GM18909 (cell line): ENCODE results near the gene ABCC10.
"Not testable (repeated sequence)": the region's sequence is repeated elsewhere in the genome, so short reads cannot be mapped to it uniquely, and the experiment has no call there.

Experiments used
- ATAC-seq: cut with Tn5 transposase; IDR thresholded peaks from one replicate; pipeline ENCODE4 v1.9.1; 2021; ENCODE audit warnings: mild to moderate bottlenecking; ENCODE audit not compliant: unreplicated experiment, poor library complexity

Gene ABCC10

GRCh38 chr6:43467265-43467664, 39.9 kb downstream of the ABCC10 start:
- ATAC-seq: not testable (repeated sequence)

- ATAC-seq: no peak
Observed at GRCh38 chr6:43467752-43468151, 40.4 kb downstream of the ABCC10 start.

GRCh38 chr6:43468240-43468639, 40.9 kb downstream of the ABCC10 start:
- ATAC-seq: no peak

GRCh38 chr6:43468748-43469681, 41.7 kb downstream of the ABCC10 start:
- no peak for ATAC-seq

- no peak for ATAC-seq
Observed at GRCh38 chr6:43469947-43470346, 42.6 kb downstream of the ABCC10 start.

GRCh38 chr6:43471399-43471798, 44.1 kb downstream of the ABCC10 start:
- no peak for ATAC-seq

GRCh38 chr6:43472515-43472914, 45.2 kb downstream of the ABCC10 start:
- ATAC-seq: no peak

GRCh38 chr6:43475516-43475915, 48.2 kb downstream of the ABCC10 start:
- ATAC-seq: no peak

GRCh38 chr6:43476746-43477145, 49.4 kb downstream of the ABCC10 start:
- ATAC-seq: no peak

GRCh38 chr6:43477235-43478007, 50.1 kb downstream of the ABCC10 start, which contains the start of gene TJAP1:
TSS of gene TJAP1 (plus strand) at chr6:43477570. CDS start at chr6:43499002, 21,432 bp downstream.
- ATAC-seq: peak; percentile 98

- no peak for ATAC-seq
Observed at GRCh38 chr6:43478008-43478372, 50.6 kb downstream of the ABCC10 start.

GRCh38 chr6:43481075-43481474, 53.7 kb downstream of the ABCC10 start:
- ATAC-seq: no peak

- no peak for ATAC-seq
Observed at GRCh38 chr6:43481591-43482236, 54.4 kb downstream of the ABCC10 start.

GRCh38 chr6:43488667-43489276, 61.4 kb downstream of the ABCC10 start:
- ATAC-seq: no peak

- no peak for ATAC-seq
Observed at GRCh38 chr6:43489277-43490072, 62.1 kb downstream of the ABCC10 start.

- no peak for ATAC-seq
Observed at GRCh38 chr6:43490523-43490939, 63.2 kb downstream of the ABCC10 start.

GRCh38 chr6:43491750-43492661, 64.7 kb downstream of the ABCC10 start:
- no peak for ATAC-seq

- no peak for ATAC-seq
Observed at GRCh38 chr6:43492673-43493072, 65.3 kb downstream of the ABCC10 start.

GRCh38 chr6:43493230-43493629, 65.9 kb downstream of the ABCC10 start:
- ATAC-seq: no peak
